SU-DHL-6 (cell line): ENCODE data around the gene EEFSEC.

Experiments
- EZH2phosphoT487 ChIP-seq: fragments of 200-600 bp; sonication (generic), shearing (Covaris generic); conservative IDR thresholded peaks from 2 replicates; pipeline ENCODE4 v1.6.1; 2018; ENCODE audit warnings: mild to moderate bottlenecking, antibody characterized with exemption, low read length, moderate library complexity, mixed read lengths
- TF ChIP-seq, protein P1 (sequence below): fragments of 200-600 bp; sonication (generic); IDR thresholded peaks from one replicate; pipeline ENCODE4 v1.5.1; 2017; ENCODE audit warnings: antibody characterized with exemption, mild to moderate bottlenecking, low read length, moderate library complexity; ENCODE audit not compliant: insufficient read depth, poor library complexity, severe bottlenecking

DNA sequence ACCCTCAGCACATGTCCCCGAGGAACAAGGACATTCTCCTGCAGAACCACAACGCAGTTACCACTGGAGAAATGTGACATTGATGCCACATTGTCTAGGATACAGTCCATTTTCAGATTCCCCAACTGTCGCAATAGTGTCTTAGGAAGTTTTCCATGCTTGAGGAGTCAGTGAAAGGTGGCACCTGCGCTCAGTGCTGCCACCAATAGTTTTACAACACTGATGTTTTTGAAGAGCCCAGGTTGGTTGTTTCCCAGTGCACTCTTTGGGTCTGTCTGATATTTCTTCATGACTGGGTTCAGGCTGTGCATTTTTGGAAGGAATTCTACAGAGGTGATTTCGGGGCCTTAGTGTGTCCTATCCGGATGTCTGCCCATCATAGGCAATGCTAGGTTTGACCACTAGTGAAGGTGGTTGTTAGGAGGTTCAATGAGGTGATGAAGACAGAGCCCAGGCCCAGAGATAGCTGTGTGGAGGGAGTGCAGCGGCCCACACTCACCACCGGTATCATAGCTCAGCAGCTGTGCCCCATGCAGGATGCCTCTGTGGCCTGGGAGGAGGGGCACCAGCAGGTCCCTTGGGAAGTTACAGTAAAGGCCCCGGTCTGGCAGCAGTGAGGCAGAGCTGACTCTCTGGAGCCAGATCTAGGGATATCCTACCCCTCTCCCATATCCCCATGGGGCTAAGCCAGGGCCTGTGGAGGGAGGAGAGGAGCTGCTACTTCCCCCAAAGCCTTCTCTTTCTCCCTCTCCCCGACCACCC is 216.8 kb downstream of the EEFSEC start:
- TF ChIP-seq, protein P1, sequence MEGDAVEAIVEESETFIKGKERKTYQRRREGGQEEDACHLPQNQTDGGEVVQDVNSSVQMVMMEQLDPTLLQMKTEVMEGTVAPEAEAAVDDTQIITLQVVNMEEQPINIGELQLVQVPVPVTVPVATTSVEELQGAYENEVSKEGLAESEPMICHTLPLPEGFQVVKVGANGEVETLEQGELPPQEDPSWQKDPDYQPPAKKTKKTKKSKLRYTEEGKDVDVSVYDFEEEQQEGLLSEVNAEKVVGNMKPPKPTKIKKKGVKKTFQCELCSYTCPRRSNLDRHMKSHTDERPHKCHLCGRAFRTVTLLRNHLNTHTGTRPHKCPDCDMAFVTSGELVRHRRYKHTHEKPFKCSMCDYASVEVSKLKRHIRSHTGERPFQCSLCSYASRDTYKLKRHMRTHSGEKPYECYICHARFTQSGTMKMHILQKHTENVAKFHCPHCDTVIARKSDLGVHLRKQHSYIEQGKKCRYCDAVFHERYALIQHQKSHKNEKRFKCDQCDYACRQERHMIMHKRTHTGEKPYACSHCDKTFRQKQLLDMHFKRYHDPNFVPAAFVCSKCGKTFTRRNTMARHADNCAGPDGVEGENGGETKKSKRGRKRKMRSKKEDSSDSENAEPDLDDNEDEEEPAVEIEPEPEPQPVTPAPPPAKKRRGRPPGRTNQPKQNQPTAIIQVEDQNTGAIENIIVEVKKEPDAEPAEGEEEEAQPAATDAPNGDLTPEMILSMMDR = no peak
- no peak for TF ChIP-seq EZH2phosphoT487
